ENCODE results near the gene LIPT1. TPM values are rescaled to one million over a fixed set of nuclear protein-coding genes. Genes with fewer than 3 reads are reported as not detected.
A peak's percentile ranks its signal among the peaks of the same experiment; 100 is the strongest.

Gene LIPT1
- total and polyA plus RNA-seq, 2 of the 8 experiments (the other 6 are each of a cell fraction or from before 2014, with no cell fraction given) = 6.1 to 10.9 TPM

DNA sequence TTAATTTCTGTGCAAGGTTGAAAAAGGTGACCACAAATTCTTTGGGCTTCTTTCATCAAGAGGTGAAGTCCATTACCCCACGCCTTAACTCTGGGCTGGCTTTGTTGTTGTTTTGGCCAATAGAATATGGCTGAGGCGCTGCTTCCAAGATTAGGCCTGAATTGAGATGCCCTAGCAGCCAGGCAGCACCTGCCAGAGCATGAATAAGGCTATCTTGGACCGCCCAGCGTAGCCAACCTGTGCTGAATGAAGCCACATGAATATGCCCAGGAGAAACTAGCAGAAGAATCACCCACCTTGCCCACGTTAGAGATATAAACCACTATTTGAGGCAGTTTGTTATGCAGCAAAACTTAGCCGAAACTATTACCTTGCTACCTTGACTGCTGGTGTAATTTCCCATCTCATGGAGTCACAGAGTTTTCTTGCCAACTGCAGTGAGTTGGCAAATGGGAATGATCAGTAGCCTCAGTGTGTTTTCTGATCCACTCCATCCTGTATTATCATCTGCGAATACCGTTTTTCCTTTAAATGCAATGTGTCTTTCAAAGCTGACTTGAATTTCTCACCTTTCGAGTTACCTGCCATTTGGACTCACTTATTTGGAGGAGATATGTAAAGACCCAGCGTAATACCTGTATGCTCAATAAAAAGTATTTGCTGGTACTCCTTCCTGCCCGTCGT is 704 bp upstream of the LIPT1 start:
- Histone ChIP-seq H2BK20ac (ENCODE audit: low read length) (no peak overlapping the region), H3K79me2 (ENCODE audit: control insufficient read depth in 1 of 2, insufficient read depth in 2 of 2, low read length in 2 of 2) (peaks cover 0 to 7% of the 10 kb centered on the region in 2 experiments; a peak in 2 of 4 replicates), H3K56ac (replicated peaks; ENCODE audit: insufficient read length, low read depth, low read length) (no peak overlapping the region), H4K8ac (ENCODE audit: extremely low read depth, insufficient read depth, low read length) (0 out of 2 replicates have a peak overlapping the region, but pooled peaks have one; percentile 63), H3K18ac (ENCODE audit: extremely low read depth, low read length) (0 out of 2 replicates have a peak overlapping the region, but pooled peaks have one; percentile 13), H2BK5ac (ENCODE audit: low read depth, low read length) (no peak overlapping the region), H3K4me3 (ENCODE audit: extremely low read depth in 1 of 4, insufficient read depth in 2 of 4, low read depth in 3 of 4, low read length in 4 of 4) (peak overlapping the region; percentile 55 to 95 (median 82)), H3K79me1 (ENCODE audit: low read depth, low read length) (no peaks in the 10 kb centered on the region), H3K23me2 (ENCODE audit: low read depth, low read length) (peaks cover 11% of the 10 kb centered on the region), H2AFZ (ENCODE audit: low read length) (peak overlapping the region; percentile 28; the same call in 1 of the 2 replicates), H3K9ac (replicated peaks in 1 of 4; ENCODE audit: extremely low read depth in 1 of 4, low read depth in 3 of 4, low read length in 3 of 4) (peak overlapping the region; percentile 39 to 75 (median 67); a peak in 6 of 7 replicates), H3K27me3 (replicated peaks in 1 of 4; ENCODE audit: control insufficient read depth in 3 of 4, extremely low read depth in 1 of 4, insufficient read depth in 3 of 4, low read length in 3 of 4) (no peaks in the 10 kb centered on the region), H3K4me2 (ENCODE audit: insufficient read depth in 1 of 2, low read depth in 2 of 2, low read length in 2 of 2) (peak overlapping the region; percentile 70 to 99), H2BK15ac (ENCODE audit: low read length) (no peak overlapping the region), H2AK5ac (ENCODE audit: low read depth, low read length) (no peak overlapping the region), H4K20me1 (replicated peaks in 1 of 2; ENCODE audit: control insufficient read depth in 1 of 2, insufficient read depth in 2 of 2, low read length in 2 of 2) (no peaks in the 10 kb centered on the region), H2BK12ac (ENCODE audit: low read depth, low read length) (no peak overlapping the region), H4K5ac (ENCODE audit: insufficient read length, low read depth, low read length) (peak overlapping the region; percentile 81), H3K9me3 (ENCODE audit: insufficient read depth in 2 of 2, low read depth in 1 of 2, low read length in 1 of 2) (no peaks in the 10 kb centered on the region), H3K23ac (ENCODE audit: insufficient read length) (no peak overlapping the region), H3K27ac (ENCODE audit: low read depth, low read length) (no peak overlapping the region), H3K14ac (ENCODE audit: insufficient read length) (no peak overlapping the region), H3K4me1 (replicated peaks in 1 of 4; ENCODE audit: control insufficient read depth in 3 of 4, insufficient read depth in 4 of 4, low read length in 3 of 4) (peaks cover 0 to 8% (median 3%) of the 10 kb centered on the region in 4 experiments; a peak in 2 of 7 replicates), H3K36me3 (ENCODE audit: control insufficient read depth in 2 of 4, insufficient read depth in 4 of 4, low read length in 3 of 4) (peaks cover 0 to 9% (median 0%) of the 10 kb centered on the region in 4 experiments; a peak in 2 of 8 replicates), H2BK120ac (replicated peaks; ENCODE audit: low read depth, low read length) (no peak overlapping the region), H4K91ac (replicated peaks; ENCODE audit: insufficient read length, low read length) (no peak overlapping the region), H3K4ac (replicated peaks; ENCODE audit: insufficient read length, low read depth, low read length) (no peak overlapping the region)
- CTCF ChIA-PET (ENCODE audit: partially characterized antibody) = interaction anchor here (1.4 kb wide), 1 partner anchor 12 kb away, joined by 3 read pairs; no protein-coding TSS in a partner anchor
- WGBS, 2 experiments (ENCODE audit: extremely low coverage in 1 of 2, insufficient coverage in 1 of 2, insufficient read length in 1 of 2, insufficient replicate concordance in 2 of 2, low coverage in 1 of 2, low lambda C conversion rate in 2 of 2, missing lambda C conversion rate in 1 of 2) = 58% methylated on average over 12 of the region's 12 CpGs; no CpG with 5 or more reads in 1 of the 2 experiments
- DNase-seq (ENCODE audit: low read depth in 1 of 2, low spot score in 2 of 2) = no peak
- POLR2A ChIA-PET (ENCODE audit: partially characterized antibody) = interaction anchor here (1.0 to 7.7 kb wide), 5 partner anchors 11 to 162 kb away, joined by 3 to 45 read pairs (median 6); partner anchors contain the start of genes C2orf15, MITD1 and MRPL30
- FAIRE-seq = no peak
- TF ChIP-seq TAF7 (optimal IDR thresholded peaks at IDR 0.05; ENCODE audit: borderline replicate concordance, low read depth, low read length) (no peak), EGR1 (IDR thresholded peaks at IDR 0.05; ENCODE audit: borderline replicate concordance, low read depth, low read length) (no peak), RBBP5 (IDR thresholded peaks at IDR 0.05; ENCODE audit: borderline replicate concordance, low read depth, low read length) (no peak), YY1 (IDR thresholded peaks at IDR 0.05; ENCODE audit: low read depth, low read length) (no peak), CBX8 (IDR thresholded peaks at IDR 0.05; ENCODE audit: borderline replicate concordance, low read depth, low read length) (no peak), POLR2A (IDR thresholded peaks at IDR 0.05; ENCODE audit: control extremely low read depth in 1 of 2, low read depth in 2 of 2, low read length in 2 of 2) (no peak), KDM1A (IDR thresholded peaks at IDR 0.05; ENCODE audit: borderline replicate concordance, low read length) (no peak), SIN3A (conservative IDR thresholded peaks at IDR 0.05 in 1 of 2, IDR thresholded peaks at IDR 0.05 in 1 of 2; ENCODE audit: low read depth in 1 of 2, low read length in 2 of 2) (no peak), GABPA (IDR thresholded peaks at IDR 0.05; ENCODE audit: borderline replicate concordance, insufficient read depth, low read length) (no peak)
